Germinal center (tissue), 1 donor: ENCODE measurements around the gene LMLN.
A peak's percentile ranks its signal among the peaks of the same experiment; 100 is the strongest.
"Not testable (repeated sequence)": the region's sequence is repeated elsewhere in the genome, so short reads cannot be mapped to it uniquely, and the experiment has no call there.

ENCODE experiments used
- DNase-seq: peaks from one replicate; pipeline ENCODE4 v3.0.0; 2012; ENCODE audit warnings: mixed read lengths, low spot score

LMLN gene

DNA sequence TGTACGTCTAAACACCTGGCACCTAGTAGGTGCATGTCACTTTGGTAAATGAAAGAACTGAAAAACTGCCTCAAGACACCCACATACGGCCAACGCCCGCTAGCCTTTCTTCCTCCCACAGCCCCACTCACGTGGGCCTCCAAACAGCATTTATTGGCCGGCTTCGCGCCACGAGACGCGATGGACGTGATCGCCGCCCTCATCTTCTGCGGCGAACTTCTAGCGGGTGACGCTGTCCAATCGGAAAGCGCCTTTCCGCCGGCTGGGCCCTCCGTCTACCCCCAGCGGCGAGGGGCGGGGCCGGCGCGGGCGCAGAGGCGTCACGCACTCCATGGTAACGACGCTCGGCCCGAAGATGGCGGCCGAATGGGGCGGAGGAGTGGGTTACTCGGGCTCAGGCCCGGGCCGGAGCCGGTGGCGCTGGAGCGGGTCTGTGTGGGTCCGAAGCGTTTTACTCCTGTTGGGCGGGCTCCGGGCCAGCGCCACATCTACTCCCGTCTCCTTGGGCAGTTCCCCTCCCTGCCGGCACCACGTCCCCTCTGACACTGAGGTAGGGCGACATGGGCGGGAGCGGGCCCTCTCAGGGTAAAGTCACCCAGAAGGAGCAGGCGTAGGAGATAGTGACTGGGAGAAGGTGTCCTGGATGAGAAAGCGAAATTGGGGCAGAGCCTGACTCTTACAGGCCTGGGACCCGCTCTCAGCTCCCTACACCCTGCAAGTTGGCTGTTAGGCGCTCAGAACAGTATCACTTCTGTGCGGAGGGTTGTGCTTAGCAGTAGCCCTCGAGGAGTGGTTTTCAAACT, at the start of gene LMLN:
TSS of gene LMLN (plus strand) at position 327 of the 803 bp plus-strand sequence. CDS start at position 356, 29 bp downstream.
- peak; percentile 96 for DNase-seq

DNA sequence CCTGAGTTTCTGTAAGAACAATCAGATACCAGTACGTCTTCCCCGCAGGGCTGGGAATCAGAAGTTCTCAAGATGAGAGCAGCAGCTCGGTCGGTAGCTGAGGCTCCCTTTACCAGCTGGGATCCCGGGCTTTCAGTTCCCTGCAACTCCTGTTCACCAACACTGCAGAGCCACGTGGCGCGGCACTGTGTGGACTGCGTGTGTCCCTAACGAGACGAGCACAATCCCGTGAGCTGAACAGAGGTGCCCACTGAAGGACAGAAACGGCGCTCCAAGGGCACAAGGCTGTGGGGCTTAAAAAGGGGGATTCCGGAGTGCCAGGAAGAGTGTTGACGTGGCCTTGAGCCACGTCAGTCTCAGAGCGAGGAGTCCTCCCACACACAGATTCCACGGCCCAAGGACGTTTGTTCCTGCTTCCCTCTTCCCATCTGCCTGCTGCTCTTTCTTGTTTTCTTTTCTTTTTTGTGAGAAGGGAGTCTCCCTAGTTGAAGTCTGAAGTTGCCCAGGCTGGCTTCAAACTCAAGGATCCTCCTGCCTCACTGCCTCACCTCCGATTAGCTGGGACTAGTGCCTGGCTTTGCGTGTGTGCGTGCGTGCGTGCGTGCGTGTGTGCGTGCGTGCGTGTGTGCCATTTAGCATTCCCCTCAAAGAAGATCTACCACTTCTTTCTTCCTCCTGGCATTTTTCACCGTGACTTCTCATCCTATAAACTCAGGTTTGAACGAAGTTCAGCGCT, 47.1 kb upstream of the LMLN start:
- DNase-seq = no peak

- DNase-seq = no peak
These were observed 46.2 kb upstream of the LMLN start for GRCh38 chr3:197913641-197914380.

DNA sequence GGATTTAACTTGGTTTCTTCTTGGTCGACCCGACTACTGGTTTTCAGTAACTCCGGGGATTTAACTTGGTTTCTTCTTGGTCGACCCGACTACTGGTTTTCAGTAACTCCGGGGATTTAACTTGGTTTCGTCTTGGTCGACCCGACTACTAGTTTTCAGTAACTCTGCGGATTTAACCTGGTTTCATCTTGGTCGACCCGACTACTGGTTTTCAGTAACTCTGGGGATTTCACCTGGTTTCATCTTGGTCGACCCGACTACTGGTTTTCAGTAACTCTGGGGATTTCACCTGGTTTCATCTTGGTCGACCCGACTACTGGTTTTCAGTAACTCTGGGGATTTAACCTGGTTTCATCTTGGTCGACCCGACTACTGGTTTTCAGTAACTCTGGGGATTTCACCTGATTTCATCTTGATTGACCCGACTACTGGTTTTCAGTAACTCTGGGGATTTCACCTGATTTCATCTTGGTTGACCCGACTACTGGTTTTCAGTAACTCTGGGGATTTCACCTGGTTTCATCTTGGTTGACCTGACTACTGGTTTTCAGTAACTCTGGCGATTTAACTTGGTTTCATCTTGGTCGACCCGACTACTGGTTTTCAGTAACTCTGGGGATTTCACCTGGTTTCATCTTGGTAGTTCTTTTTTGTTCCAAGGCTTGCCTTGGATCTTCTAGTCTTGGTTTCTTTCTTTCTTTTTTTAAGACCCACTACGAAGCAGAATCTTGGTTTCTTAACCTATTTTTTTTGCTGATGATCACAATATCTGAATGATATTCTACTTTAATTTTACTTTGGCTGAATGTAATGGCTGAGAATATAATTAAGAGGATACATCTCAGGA, 38.4 kb upstream of the LMLN start:
- DNase-seq = not testable (repeated sequence)

GRCh38 chr3:197926418-197926817, 33.6 kb upstream of the LMLN start:
- no peak for DNase-seq

DNA sequence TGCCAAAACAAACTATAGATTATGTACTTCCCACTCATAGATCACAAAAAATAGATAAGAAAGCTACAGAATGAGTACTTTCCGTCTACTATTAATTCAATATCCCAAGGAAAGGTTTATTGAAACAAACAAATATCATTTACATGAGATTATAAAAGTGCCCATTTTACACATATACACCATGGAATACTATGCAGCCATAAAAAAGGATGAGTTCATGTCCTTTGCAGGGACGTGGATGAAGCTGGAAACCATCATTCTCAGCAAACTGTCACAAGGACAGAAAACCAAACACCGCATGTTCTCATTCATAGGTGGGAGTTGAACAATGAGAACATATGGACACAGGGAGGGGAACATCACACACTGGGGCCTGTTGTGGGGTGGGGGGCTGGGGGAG, 32.4 kb upstream of the LMLN start:
- DNase-seq = not testable (repeated sequence)

GRCh38 chr3:197936819-197937384, 23.1 kb upstream of the LMLN start:
- DNase-seq = no peak

DNA sequence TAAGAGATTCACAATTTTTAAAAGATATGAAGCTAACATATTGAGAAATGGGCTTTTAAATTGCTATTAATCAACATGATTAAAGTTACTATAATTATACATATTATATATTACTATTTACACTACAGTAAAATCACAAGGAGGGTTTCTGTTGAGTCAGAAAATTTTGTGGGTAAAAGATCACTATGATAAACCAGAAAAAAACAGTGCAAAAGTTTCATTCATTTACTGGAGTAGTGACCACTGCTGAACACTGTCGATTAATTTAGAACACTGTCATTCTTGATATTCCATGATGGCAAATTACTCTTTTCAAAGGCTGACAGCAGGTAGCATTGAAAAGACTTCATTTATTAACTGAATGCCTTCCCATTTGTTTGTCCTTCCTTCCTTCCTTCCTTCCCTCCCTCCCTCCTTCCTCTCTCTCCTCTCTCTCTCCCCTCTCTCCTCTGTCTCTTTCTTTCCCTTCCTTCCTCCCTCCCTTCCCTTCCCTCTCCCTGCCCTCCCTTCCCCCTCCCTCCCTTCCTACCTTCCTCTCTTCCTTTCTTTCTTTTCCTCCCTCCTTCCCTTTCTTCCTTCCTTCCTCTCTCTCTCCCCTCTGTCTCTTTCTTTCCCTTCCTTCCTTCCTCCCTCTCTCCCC, 19.2 kb upstream of the LMLN start:
- DNase-seq = no peak

DNA sequence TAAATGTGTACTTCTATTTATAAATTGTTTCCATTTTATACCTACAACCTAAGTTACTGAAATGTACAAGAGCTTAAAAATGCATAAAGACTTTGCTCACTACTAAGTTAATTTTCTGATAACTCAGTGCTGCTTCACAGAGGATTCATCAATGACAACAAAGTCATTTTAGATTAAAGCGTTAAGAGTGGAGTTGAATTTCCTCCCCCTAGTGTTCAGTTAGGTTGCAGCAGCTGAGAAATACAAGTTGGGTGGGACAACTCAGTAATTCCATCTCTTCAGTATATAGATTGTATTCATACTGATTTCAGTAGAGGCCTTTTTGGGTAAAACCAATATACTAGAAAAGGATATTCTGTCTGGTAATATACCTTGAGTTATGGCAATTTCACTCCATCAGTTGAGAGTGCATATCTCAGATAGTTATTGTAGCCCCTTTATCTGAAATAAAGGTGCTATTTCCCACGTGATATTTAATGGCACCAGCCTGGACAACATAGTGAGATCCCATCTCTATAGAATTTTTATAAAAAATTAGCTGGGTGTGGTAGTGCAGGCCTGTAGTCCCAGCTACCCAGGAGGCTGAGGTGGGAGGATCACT, 17.0 kb upstream of the LMLN start:
- DNase-seq = peak; percentile 41

- no peak for DNase-seq
These were observed 10.7 kb upstream of the LMLN start for GRCh38 chr3:197949191-197949777.

DNA sequence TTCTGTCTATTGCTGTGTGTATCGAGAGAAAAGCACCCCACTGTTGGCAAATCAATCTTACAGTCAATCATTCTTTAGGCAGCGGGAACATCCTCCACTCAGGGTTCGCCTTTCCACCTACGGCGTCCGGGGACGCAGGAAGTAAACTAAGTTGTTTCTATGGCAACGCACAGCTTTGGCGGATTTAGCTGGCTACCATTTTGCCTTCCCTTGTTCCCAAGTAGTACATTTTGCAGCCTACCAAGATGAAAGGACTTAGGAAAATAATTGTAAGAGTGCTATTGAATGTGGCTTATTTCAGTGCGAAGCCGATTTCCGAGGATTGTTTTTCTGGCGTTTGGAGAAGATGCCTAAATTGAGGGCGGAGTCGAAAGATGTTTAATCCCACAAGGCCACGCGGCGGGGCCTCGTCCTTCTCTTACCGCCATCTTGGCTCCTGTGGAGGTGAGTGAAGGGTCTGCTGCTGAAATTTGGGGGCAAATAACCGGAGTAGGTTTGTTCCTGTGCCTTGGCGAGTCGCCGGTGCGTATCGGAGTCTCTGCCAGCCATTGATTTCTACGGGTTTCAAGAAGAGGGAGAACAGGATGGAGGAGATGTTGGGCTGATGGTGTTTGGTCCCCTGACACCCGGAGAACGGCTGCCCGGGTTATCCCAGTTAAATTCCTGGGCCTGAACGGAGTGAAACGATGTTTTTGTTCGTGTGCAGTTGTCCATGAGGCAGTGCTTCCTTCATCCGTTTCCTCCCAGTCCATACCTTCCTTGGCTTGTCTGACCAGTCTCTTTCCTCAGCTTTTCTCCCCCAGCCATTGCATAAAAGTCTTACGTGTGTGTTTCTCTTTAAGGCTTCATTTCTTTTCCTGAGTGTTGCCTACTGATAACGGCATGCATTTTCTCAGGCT, 10.0 kb upstream of the LMLN start, which contains the start of gene RPL35A:
TSS of gene RPL35A (plus strand) at position 413 of the 899 bp plus-strand sequence. CDS start 778 bp downstream, outside the sequence.
- DNase-seq = peak; percentile 83

GRCh38 chr3:197950677-197951061, 9.3 kb upstream of the LMLN start:
- no peak for DNase-seq

GRCh38 chr3:197951392-197951990, 8.5 kb upstream of the LMLN start:
- DNase-seq = no peak

DNA sequence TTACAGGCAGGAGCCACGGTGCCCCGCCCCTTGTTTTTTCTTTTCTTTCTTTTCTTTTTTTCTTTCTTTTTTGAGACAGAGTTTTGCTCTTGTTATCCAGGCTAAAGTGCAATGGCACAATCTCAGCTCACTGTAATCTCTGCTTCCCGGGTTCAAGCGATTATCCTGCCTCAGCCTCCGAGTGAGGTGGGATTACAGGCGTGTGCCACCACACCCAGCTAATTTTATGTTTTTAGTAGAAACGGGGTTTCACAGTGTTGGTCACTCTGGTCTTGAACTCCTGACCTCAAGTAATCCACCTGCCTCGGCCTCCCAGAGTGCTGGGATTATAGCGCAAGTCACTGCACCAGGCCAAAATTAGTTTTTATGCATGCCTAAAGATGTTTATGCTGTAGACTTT, 7.6 kb upstream of the LMLN start:
- DNase-seq = no peak

DNA sequence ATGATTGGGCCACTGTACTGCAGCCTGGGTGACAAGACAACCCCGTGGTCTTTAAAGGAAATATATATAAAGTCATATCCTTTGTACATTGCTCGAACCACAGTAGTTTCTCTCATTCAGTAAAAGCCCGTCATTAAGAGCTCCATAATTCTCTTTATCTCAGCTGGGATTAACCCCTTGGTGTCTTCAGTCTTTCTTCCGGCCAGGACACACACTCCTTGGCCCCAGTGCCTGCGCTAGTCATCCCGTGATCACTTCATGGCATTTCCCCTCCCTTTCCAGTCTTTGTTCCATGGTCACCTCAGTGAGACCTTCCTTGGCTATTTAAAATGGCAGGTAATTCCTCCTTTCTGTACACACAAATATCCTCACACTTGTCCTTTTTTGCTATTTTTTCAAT, 6.7 kb upstream of the LMLN start:
- DNase-seq = no peak

DNA sequence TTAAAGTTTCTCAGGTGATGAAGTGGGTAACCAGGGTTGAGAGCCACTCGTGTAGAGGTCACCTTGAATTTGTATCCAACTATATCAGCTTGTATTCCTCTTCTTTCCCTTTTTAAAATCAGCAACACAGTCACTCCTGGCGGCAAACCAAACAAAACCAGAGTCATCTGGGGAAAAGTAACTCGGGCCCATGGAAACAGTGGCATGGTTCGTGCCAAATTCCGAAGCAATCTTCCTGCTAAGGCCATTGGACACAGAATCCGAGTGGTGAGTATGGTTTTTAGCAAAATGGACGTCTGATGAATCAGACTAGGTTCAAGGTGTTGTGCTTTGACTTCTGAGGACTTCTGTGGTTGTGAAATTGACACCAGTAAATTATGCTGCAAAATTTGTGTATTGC, 6.1 kb upstream of the LMLN start:
- no peak for DNase-seq

DNA sequence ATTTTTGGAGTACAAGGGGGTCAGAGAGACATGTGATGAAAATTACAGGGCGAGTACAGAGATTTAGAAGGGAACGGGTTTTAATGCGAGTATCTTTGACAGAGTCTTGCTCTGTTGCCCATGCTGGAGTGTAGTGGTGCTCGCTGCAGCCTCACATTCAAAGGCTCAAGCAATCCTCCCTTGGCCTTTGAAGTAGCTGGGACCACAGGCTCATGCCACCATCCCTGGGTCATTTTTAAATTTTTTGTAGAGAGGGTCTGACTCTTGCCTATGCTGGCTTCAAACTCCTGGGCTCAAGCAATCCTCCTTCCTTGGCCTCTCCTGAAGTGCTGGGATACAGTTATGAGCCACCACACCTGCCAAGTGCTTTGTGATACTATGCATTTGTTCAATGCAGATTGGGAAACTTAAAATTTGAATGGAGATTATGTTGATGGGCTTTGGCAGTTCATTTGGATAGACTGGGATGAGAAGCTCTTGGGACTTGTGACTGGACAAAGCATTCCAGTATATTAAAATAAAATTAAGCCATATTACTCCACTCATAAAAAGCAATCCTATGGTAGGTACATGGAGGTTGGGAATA, 4.0 kb upstream of the LMLN start:
- no peak for DNase-seq

DNA sequence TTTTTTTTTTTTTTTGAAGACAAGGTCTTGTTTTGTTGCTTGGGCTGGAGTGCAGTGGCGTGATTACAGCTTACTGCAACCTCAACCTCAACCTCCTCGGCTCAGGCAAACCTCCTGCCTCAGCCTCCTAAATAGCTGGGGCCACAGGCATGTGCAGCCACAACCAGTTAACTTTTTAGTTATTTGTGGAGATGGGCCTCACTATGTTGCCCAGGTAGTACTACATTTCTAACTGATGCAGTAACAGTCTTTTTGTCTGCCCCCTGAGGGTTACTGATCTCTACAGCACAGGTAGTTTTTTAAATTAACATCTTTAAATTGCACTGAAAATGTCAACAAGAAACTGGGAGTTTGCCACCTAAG, 3.4 kb upstream of the LMLN start:
- DNase-seq = no peak
